ENCODE data around the gene NFE2L1. TPM values are rescaled to one million over a fixed set of nuclear protein-coding genes. Genes with fewer than 3 reads are reported as not detected.
"Not testable (repeated sequence)": the region's sequence is repeated elsewhere in the genome, so short reads cannot be mapped to it uniquely, and the experiment has no call there.

The NFE2L1 gene
- total and polyA plus RNA-seq, 2 of the 8 experiments (the other 6 are each of a cell fraction or from before 2014, with no cell fraction given): 140 to 143 TPM

DNA sequence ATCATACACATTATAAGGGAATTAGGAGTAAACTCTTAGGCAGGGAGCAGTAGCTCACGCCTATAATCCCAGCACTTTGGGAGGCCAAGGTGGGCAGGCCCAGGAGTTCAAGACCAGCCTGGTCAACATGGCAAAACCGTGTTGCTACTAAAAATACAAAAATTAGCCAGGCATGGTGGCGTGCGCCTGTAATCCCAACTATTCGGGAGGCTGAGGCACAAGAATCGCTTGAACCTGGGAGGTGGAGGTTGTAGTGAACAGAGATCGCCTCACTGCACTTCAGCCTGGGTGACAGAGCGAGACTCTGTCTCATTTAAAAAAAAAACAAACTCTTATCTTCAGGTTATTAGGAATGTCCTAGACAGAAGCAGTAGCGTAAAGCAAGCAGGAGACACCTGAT lies 24.7 kb downstream of the NFE2L1 start:
- not testable (repeated sequence) for H4K91ac ChIP-seq (replicated peaks; ENCODE audit: insufficient read length, low read length); H3K4ac ChIP-seq (replicated peaks; ENCODE audit: insufficient read length, low read depth, low read length); H2BK5ac ChIP-seq (ENCODE audit: low read depth, low read length); H3K23me2 ChIP-seq (ENCODE audit: low read depth, low read length); H4K5ac ChIP-seq (ENCODE audit: insufficient read length, low read depth, low read length); H3K4me2 ChIP-seq (ENCODE audit: insufficient read depth in 1 of 2, low read depth in 2 of 2, low read length in 2 of 2); FAIRE-seq; H3K9me3 ChIP-seq (ENCODE audit: insufficient read depth in 2 of 2, low read depth in 1 of 2, low read length in 1 of 2); H3K56ac ChIP-seq (replicated peaks; ENCODE audit: insufficient read length, low read depth, low read length); H3K4me1 ChIP-seq (replicated peaks in 1 of 4; ENCODE audit: control insufficient read depth in 3 of 4, insufficient read depth in 4 of 4, low read length in 3 of 4); H2AFZ ChIP-seq (ENCODE audit: low read length); H3K14ac ChIP-seq (ENCODE audit: insufficient read length); H3K27me3 ChIP-seq (replicated peaks in 1 of 4; ENCODE audit: control insufficient read depth in 3 of 4, extremely low read depth in 1 of 4, insufficient read depth in 3 of 4, low read length in 3 of 4); H3K4me3 ChIP-seq (ENCODE audit: extremely low read depth in 1 of 4, insufficient read depth in 2 of 4, low read depth in 3 of 4, low read length in 4 of 4); H3K23ac ChIP-seq (ENCODE audit: insufficient read length); H2BK12ac ChIP-seq (ENCODE audit: low read depth, low read length); DNase-seq (ENCODE audit: low read depth in 1 of 2, low spot score in 2 of 2); H3K18ac ChIP-seq (ENCODE audit: extremely low read depth, low read length); H2AK5ac ChIP-seq (ENCODE audit: low read depth, low read length); H3K9ac ChIP-seq (replicated peaks in 1 of 4; ENCODE audit: extremely low read depth in 1 of 4, low read depth in 3 of 4, low read length in 3 of 4); H2BK120ac ChIP-seq (replicated peaks; ENCODE audit: low read depth, low read length); H3K27ac ChIP-seq (ENCODE audit: low read depth, low read length); H3K79me2 ChIP-seq (ENCODE audit: control insufficient read depth in 1 of 2, insufficient read depth in 2 of 2, low read length in 2 of 2); H4K8ac ChIP-seq (ENCODE audit: extremely low read depth, insufficient read depth, low read length); H2BK15ac ChIP-seq (ENCODE audit: low read length); H2BK20ac ChIP-seq (ENCODE audit: low read length); H3K79me1 ChIP-seq (ENCODE audit: low read depth, low read length); H4K20me1 ChIP-seq (replicated peaks in 1 of 2; ENCODE audit: control insufficient read depth in 1 of 2, insufficient read depth in 2 of 2, low read length in 2 of 2)
- peaks cover 15 to 64% (median 40%) of the 10 kb centered on the region in 4 experiments for H3K36me3 ChIP-seq (ENCODE audit: control insufficient read depth in 2 of 4, insufficient read depth in 4 of 4, low read length in 3 of 4)
- CTCF ChIA-PET (ENCODE audit: partially characterized antibody): interaction anchor here (0.9 to 14.0 kb wide), 9 partner anchors 8 to 61 kb away, joined by 3 to 203 read pairs (median 8); partner anchors contain the start of gene NFE2L1
- WGBS, 2 experiments (ENCODE audit: extremely low coverage in 1 of 2, insufficient coverage in 1 of 2, insufficient read length in 1 of 2, insufficient replicate concordance in 2 of 2, low coverage in 1 of 2, low lambda C conversion rate in 2 of 2, missing lambda C conversion rate in 1 of 2): 100% methylated on average over 9 of the region's 9 CpGs; no CpG with 5 or more reads in 1 of the 2 experiments
- POLR2A ChIA-PET (ENCODE audit: partially characterized antibody): interaction anchor here (0.6 to 41.8 kb wide), 5 partner anchors 10 to 282 kb away, joined by 3 to 1227 read pairs (median 5); partner anchors contain the start of genes COPZ2 and NFE2L1

GRCh38 chr17:48073566-48074094 lies 25.5 kb downstream of the NFE2L1 start:
- not testable (repeated sequence) for H4K8ac ChIP-seq (ENCODE audit: extremely low read depth, insufficient read depth, low read length); H4K91ac ChIP-seq (replicated peaks; ENCODE audit: insufficient read length, low read length); H3K23ac ChIP-seq (ENCODE audit: insufficient read length); H3K4me1 ChIP-seq (replicated peaks in 1 of 4; ENCODE audit: control insufficient read depth in 3 of 4, insufficient read depth in 4 of 4, low read length in 3 of 4); H2BK5ac ChIP-seq (ENCODE audit: low read depth, low read length); H4K5ac ChIP-seq (ENCODE audit: insufficient read length, low read depth, low read length); FAIRE-seq; H3K9me3 ChIP-seq (ENCODE audit: insufficient read depth in 2 of 2, low read depth in 1 of 2, low read length in 1 of 2); H3K18ac ChIP-seq (ENCODE audit: extremely low read depth, low read length); DNase-seq (ENCODE audit: low read depth in 1 of 2, low spot score in 2 of 2); H2AFZ ChIP-seq (ENCODE audit: low read length); H3K79me1 ChIP-seq (ENCODE audit: low read depth, low read length); H3K4ac ChIP-seq (replicated peaks; ENCODE audit: insufficient read length, low read depth, low read length); H2BK12ac ChIP-seq (ENCODE audit: low read depth, low read length); H2BK120ac ChIP-seq (replicated peaks; ENCODE audit: low read depth, low read length); H2AK5ac ChIP-seq (ENCODE audit: low read depth, low read length); H3K56ac ChIP-seq (replicated peaks; ENCODE audit: insufficient read length, low read depth, low read length); H4K20me1 ChIP-seq (replicated peaks in 1 of 2; ENCODE audit: control insufficient read depth in 1 of 2, insufficient read depth in 2 of 2, low read length in 2 of 2); H3K27me3 ChIP-seq (replicated peaks in 1 of 4; ENCODE audit: control insufficient read depth in 3 of 4, extremely low read depth in 1 of 4, insufficient read depth in 3 of 4, low read length in 3 of 4); H3K4me3 ChIP-seq (ENCODE audit: extremely low read depth in 1 of 4, insufficient read depth in 2 of 4, low read depth in 3 of 4, low read length in 4 of 4); H3K4me2 ChIP-seq (ENCODE audit: insufficient read depth in 1 of 2, low read depth in 2 of 2, low read length in 2 of 2); H2BK15ac ChIP-seq (ENCODE audit: low read length); H2BK20ac ChIP-seq (ENCODE audit: low read length); H3K23me2 ChIP-seq (ENCODE audit: low read depth, low read length); H3K9ac ChIP-seq (replicated peaks in 1 of 4; ENCODE audit: extremely low read depth in 1 of 4, low read depth in 3 of 4, low read length in 3 of 4); H3K27ac ChIP-seq (ENCODE audit: low read depth, low read length); H3K14ac ChIP-seq (ENCODE audit: insufficient read length)
- ChIA-PET POLR2A (ENCODE audit: partially characterized antibody) (interaction anchor here (0.9 to 41.8 kb wide), 4 partner anchors 11 to 36 kb away, joined by 3 to 1227 read pairs (median 127); partner anchors contain the start of genes COPZ2 and NFE2L1), CTCF (ENCODE audit: partially characterized antibody) (interaction anchor here (0.6 to 14.0 kb wide), 19 partner anchors 8 to 536 kb away, joined by 3 to 203 read pairs (median 6); partner anchors contain the start of genes NFE2L1 and SNX11)
- Histone ChIP-seq H3K36me3 (ENCODE audit: control insufficient read depth in 2 of 4, insufficient read depth in 4 of 4, low read length in 3 of 4) (peaks cover 15 to 60% (median 38%) of the 10 kb centered on the region in 4 experiments), H3K79me2 (ENCODE audit: control insufficient read depth in 1 of 2, insufficient read depth in 2 of 2, low read length in 2 of 2) (peaks cover 0 to 14% of the 10 kb centered on the region in 2 experiments; a peak in 1 of 4 replicates)
- 89% methylated on average over 3 of the region's 5 CpGs; no CpG with 5 or more reads in 1 of the 2 experiments for WGBS, 2 experiments (ENCODE audit: extremely low coverage in 1 of 2, insufficient coverage in 1 of 2, insufficient read length in 1 of 2, insufficient replicate concordance in 2 of 2, low coverage in 1 of 2, low lambda C conversion rate in 2 of 2, missing lambda C conversion rate in 1 of 2)

All from H1 (cell line).